HG03139 (cell line): Measurements from ENCODE around the gene EZH1.

Experiments
- ATAC-seq: cut with Tn5 transposase; IDR thresholded peaks from one replicate; pipeline ENCODE4 v1.9.1; 2021; ENCODE audit not compliant: unreplicated experiment

EZH1 gene

GRCh38 chr17:42744806-42745617 is at the start of gene EZH1:
Gene EZH1 (minus strand): TSS chr17:42745040. CDS start chr17:42728941, 16,099 bp downstream.
- ATAC-seq, result peak; percentile 60

DNA sequence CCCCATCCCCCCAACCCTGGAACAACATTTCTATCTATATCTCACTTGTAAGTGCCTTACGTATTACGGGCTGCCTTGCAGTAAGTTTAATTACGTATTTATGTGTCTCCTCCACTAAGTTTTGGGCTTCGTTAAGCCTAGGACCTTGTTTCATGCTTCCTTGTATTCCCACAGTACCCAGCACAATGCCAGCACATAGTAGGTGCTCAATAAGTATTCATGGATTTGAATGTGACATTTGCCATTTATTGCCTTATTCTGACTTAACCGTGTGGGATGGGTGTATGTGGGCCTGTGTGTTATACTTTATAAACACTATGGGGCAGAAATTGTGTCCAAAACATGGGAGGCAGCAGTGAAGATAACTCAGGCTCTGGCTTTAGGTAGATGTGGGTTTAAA is 47.7 kb upstream of the EZH1 start:
- ATAC-seq, result no peak

DNA sequence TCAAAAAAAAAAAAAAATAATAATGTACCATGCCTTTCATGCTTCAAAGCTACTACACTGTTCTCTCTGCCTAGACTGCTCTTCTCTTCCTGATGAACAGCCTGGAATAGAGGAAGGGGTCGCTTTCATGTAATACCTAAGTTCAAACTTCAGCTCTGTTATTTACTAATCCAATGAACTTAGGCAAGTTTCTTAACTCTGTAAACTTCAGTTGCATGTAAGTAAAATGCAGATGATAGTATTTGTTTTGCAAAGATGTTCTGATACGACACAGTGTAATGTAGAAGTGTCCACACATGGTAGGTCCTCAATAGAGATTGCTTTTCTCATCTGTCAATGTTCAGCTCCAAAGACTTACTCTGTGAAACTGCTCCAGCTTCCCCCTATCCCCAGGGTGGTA is 47.1 kb upstream of the EZH1 start:
- no peak for ATAC-seq

DNA sequence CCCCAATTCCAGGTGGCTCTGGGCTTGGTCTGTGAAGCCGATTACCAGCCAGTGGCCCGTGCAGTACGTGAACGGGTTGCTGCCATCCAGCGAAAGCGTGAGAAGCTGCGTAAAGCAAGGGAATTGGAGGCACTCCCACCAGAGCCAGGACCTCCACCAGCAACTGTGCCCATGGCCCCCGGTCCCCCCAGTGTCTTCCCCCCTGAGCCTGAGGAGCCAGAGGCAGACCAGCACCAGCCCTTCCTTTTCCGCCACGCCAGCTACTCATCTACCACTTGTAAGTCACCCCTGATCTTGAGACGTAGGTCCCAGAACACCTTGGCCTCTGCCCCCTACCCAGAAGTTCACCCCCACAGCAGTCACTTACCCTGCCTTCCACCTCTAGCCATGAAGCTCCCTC is 42.4 kb upstream of the EZH1 start:
- ATAC-seq, result no peak

DNA sequence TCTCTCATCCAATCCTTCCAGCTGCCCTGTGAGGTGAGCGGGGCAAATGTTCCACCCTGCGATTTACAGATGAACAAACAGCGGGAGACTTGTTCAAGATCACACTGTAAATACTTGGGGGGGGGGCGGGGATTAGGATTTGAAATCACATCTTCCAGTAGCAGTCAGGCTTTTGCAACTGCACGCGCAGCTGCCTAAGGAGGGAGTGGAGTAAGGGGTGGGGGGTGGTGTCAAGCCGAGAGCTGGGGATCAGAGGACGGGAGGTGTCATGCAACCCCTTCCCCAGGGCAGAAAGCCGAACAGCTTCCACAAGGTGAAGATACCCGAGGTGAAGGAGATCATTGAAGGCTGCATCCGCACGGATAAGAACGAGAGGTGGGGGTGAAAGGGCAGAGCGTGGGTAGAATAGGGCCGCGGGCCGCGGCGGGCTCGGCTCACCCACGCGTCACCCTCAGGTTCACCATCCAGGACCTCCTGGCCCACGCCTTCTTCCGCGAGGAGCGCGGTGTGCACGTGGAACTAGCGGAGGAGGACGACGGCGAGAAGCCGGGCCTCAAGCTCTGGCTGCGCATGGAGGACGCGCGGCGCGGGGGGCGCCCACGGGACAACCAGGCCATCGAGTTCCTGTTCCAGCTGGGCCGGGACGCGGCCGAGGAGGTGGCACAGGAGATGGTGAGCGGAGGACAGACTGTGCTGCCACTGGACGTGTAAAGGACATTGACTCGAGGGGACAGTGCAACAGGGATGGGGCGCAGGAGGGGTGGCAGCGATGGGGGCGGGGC is 40.2 kb upstream of the EZH1 start:
- no peak for ATAC-seq

DNA sequence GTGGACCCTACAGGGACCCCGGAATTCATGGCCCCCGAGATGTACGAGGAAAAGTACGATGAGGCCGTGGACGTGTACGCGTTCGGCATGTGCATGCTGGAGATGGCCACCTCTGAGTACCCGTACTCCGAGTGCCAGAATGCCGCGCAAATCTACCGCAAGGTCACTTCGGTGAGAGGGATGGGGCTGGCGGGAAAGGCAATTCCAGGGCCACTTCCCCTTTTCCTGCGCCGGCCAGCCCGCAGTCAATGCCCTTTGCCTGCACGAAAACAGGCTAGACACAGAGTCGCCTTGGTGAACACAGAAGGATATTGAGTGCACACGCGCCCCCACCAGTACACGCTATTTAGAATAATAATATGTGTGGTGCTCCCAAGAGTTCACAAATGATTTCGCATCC is 39.6 kb upstream of the EZH1 start:
- no peak for ATAC-seq

GRCh38 chr17:42783791-42784138 is 38.9 kb upstream of the EZH1 start:
- ATAC-seq, result no peak

- ATAC-seq, result no peak
Measured at GRCh38 chr17:42783062-42783790, 38.4 kb upstream of the EZH1 start.

DNA sequence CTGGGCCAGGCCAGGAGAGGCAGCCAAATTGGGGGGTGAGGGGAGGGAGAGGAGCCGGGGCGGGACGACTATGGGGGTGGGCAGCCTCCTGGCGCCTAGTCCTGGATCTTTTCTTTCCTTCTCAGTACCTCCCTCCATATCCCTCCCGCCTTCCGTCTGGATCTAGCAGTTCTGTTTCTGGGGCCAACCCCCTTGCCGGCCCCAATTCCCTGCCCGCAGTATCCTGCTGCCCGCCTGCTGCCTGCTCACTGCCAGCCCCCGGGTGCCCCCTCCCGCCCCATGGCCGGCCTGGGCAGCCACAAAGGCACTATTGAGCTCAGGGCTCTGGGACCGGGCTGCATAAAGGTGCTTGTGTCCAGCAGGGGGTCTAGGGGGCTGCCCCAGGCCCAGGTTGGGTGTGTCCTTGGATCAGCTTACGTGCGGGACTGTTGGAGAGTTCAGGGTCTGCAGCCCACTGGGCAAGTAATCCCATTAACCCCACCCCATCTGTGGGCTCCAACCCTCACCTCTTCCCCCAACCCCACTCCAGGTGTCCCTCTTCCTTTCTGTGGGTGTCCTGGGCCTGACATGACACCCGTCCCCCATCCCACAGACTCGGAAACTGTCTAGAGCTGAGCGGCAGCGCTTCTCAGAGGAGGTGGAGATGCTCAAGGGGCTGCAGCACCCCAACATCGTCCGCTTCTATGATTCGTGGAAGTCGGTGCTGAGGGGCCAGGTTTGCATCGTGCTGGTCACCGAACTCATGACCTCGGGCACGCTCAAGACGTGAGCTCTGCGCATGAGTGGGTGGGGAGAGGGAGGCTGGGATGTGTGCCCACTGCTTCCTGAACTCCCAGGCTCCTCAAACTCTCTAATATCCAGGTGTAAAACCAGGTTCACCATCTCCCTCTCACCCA is 37.6 kb upstream of the EZH1 start:
- ATAC-seq, result no peak

DNA sequence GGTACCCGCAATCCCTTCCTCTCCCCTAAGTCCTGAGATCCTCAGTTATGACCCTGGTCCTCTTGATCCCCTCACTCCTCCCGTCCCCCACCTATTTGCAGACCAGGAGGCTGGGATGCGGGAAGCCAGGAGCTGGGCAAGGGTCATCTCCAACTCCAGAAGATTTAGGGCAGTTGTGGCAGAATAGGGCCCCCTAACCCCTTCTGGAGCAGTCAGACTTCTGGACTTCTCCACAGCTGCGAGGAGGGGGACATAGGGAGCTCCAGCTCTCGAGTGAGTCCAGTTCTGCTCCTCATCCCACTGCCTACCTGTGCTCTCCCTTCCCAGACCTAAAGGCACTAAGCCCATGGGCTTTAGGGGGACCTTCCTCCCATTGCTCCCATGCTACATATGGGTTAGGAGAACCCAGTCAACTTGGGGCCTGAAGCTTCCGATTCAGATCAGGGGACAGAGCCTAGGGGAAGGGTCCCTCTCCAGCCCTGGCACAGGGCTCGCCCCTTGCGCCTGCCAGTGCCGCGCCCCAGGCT is 36.9 kb upstream of the EZH1 start:
- no peak for ATAC-seq

DNA sequence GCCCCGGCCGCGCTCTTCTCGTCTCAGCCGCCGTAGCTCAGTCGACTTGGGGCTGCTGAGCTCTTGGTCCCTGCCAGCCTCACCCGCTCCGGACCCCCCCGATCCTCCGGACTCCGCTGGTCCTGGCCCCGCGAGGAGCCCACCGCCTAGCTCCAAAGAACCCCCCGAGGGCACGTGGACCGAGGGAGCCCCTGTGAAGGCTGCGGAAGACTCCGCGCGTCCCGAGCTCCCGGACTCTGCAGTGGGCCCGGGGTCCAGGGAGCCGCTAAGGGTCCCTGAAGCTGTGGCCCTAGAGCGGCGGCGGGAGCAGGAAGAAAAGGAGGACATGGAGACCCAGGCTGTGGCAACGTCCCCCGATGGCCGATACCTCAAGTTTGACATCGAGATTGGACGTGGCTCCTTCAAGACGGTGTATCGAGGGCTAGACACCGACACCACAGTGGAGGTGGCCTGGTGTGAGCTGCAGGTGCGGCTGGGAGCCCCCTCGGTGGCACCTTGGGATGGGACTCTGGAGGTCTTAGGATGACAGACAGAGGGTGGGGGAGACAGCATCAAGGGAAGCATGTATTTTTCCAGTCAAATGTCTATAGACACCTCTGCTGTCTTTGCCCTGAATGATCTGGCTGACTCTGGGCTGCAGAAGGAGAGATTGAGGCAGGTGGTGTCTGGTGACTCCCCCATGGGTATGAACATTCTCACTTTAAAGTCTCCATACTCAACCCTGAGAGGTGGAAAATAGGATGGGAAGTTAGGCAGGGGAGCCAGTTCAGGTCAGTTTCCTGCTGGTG is 36.2 kb upstream of the EZH1 start:
- no peak for ATAC-seq

GRCh38 chr17:42779936-42780850 is 35.4 kb upstream of the EZH1 start, which contains the start of gene WNK4:
Gene WNK4 (plus strand): TSS chr17:42780610. CDS start chr17:42780699, 89 bp downstream.
- ATAC-seq, result no peak

DNA sequence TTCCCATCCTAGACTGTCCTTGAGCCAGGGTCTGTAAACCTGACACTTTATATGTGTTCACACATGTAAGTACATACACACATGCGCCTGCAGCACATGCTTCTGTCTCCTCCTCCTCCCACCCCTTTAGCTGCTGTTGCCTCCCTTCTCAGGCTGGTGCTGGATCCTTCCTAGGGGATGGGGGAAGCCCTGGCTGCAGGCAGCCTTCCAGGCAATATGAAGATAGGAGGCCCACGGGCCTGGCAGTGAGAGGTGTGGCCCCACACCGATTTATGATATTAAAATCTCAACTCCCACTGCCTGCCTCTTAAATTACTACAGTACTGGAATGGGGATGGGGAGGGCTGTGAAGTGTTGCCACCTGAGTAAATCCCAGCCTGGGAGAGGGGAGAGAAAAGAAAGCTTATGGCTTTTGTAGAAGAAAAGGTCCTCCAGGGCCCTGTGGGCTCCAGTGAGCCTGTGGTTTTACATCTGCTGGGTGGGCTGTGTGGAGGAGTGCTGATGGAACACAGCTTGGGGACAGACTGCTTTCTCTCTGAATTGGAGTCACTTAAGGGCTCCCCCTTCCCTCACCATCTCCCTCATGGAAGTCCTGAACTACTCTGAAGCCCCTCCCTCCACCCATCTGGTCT is 34.6 kb upstream of the EZH1 start:
- ATAC-seq, result no peak

DNA sequence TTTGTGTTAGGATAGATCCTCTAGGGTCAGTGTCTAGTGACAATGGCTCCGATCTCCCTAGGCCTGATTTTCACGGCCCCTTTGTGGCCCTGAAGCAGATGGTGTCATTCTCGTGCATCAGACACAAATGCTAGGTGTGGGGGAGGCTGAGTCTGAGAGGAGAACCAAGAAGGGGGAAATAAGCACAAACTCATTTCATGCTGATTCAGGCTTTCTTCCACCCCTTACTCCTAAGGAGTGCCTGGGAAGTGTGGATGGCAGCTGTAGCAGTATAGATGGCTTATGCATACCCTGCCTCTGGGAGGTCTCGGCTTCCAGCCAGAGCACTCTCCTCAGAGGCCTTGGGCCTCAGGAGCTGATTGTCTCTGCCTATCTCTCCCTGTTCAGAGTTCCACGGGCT is 33.7 kb upstream of the EZH1 start:
- ATAC-seq, result no peak

GRCh38 chr17:42775534-42776098 is 30.8 kb upstream of the EZH1 start:
- ATAC-seq, result no peak

- ATAC-seq, result no peak
Measured at GRCh38 chr17:42774066-42774745, 29.4 kb upstream of the EZH1 start.
